ENCODE data around the gene PRSS57.

Gene PRSS57

GRCh38 chr19:694481-695351, 536 bp downstream of the PRSS57 start:
- DNase-seq (ENCODE audit: low spot score): no peak

- no peak for DNase-seq (ENCODE audit: low spot score)
Measured at GRCh38 chr19:690203-690602, 5.0 kb downstream of the PRSS57 start.

GRCh38 chr19:688992-689391, 6.3 kb downstream of the PRSS57 start:
- DNase-seq (ENCODE audit: low spot score): no peak

GRCh38 chr19:688214-688613, 7.0 kb downstream of the PRSS57 start:
- no peak for DNase-seq (ENCODE audit: low spot score)

- DNase-seq (ENCODE audit: low spot score): no peak
Measured at GRCh38 chr19:687569-688166, 7.6 kb downstream of the PRSS57 start.

GRCh38 chr19:686589-687297, 8.5 kb downstream of the PRSS57 start:
- no peak for DNase-seq (ENCODE audit: low spot score)

GRCh38 chr19:685454-685931, 9.8 kb downstream of the PRSS57 start:
- DNase-seq (ENCODE audit: low spot score): no peak

- DNase-seq (ENCODE audit: low spot score): no peak
Measured at GRCh38 chr19:682678-683320, 12.5 kb downstream of the PRSS57 start.

GRCh38 chr19:681029-682019, 13.9 kb downstream of the PRSS57 start:
- peak; percentile 88 for DNase-seq (ENCODE audit: low spot score)

- peak; percentile 97 for DNase-seq (ENCODE audit: low spot score)
Measured at GRCh38 chr19:680287-681028, 14.8 kb downstream of the PRSS57 start.

- peak; percentile 65 for DNase-seq (ENCODE audit: low spot score)
Measured at GRCh38 chr19:679418-680286, 15.6 kb downstream of the PRSS57 start.

GRCh38 chr19:678791-679388, 16.4 kb downstream of the PRSS57 start:
- DNase-seq (ENCODE audit: low spot score): no peak

- no peak for DNase-seq (ENCODE audit: low spot score)
Measured at GRCh38 chr19:677601-678436, 17.4 kb downstream of the PRSS57 start.

- no peak for DNase-seq (ENCODE audit: low spot score)
Measured at GRCh38 chr19:677201-677600, 18.1 kb downstream of the PRSS57 start.

- no peak for DNase-seq (ENCODE audit: low spot score)
Measured at GRCh38 chr19:676339-677105, 18.7 kb downstream of the PRSS57 start, which contains the start of gene FSTL3. Gene FSTL3 (plus strand): TSS chr19:676392. CDS start chr19:676424, 32 bp downstream.

GRCh38 chr19:676007-676338, 19.3 kb downstream of the PRSS57 start:
- no peak for DNase-seq (ENCODE audit: low spot score)
